Activated naive CD8-positive, alpha-beta T cell treated with anti-CD3 and anti-CD28 coated beads for 36 hours (primary cell): ENCODE measurements around the gene AMOTL2. TPM values are rescaled to one million over a fixed set of nuclear protein-coding genes. Genes with fewer than 3 reads are reported as not detected.

Source experiments
- DNase-seq: peaks from one replicate; pipeline ENCODE4 v3.0.0; 2021
- H3K27ac Mint-ChIP-seq: one replicate; pipeline ENCODE4 v1.8.0; 2022; ENCODE audit warnings: mild to moderate bottlenecking, moderate library complexity, mixed read lengths
- H3K27me3 Mint-ChIP-seq: one replicate; pipeline ENCODE4 v1.8.0; 2022; ENCODE audit warnings: mild to moderate bottlenecking, mixed read lengths
- H3K36me3 Mint-ChIP-seq: one replicate; pipeline ENCODE4 v1.8.0; 2021; ENCODE audit warnings: mild to moderate bottlenecking, mixed read lengths
- H3K4me1 Mint-ChIP-seq: one replicate; pipeline ENCODE4 v1.8.0; 2021; ENCODE audit warnings: mixed read lengths
- H3K4me3 Mint-ChIP-seq: one replicate; pipeline ENCODE4 v1.8.0; 2022; ENCODE audit warnings: mild to moderate bottlenecking, moderate library complexity, mixed read lengths
- H3K9me3 Mint-ChIP-seq: one replicate; pipeline ENCODE4 v1.8.0; 2022; ENCODE audit warnings: mixed read lengths
- total RNA-seq, 2 experiments: library from RNA; stranded (reverse); gene quantifications; one replicate each; pipeline ENCODE4 v1.2.3, GENCODE V29; 2021

The AMOTL2 gene
- total RNA-seq = not detected

DNA sequence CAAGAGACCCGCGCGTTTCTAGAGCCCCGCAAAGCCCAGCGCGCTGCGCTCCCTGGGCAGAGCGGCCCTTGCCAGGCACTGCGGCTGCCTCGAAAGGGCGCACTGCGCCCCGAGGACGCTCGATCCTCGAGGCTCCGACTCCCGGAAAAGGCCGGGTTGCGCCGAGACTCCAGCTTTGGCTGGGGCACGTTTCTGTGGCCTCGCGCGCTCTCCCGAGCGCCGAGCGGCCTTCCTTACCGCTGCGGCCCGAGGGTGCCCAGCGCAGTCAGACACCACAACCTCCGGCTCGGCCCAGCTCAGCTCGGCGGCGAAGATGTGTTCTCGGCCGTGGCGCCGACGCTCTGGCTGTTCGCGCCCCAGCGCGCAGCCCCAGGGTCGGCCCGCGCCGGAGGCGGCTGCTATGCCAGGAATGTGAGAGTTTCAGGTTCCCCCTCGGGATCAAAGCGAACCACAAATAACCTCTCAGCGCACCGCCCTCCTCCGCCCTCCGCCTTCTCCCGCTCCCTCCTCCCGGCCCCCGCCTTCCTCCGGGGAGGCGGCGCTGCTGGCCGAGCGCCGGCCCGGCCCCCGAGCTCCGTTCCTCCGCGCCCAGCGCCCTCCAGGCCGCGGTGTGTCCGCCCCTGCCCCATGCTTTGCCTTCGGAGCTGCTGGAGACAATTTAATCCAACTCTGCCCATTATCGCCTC, at the start of gene AMOTL2:
Gene AMOTL2 (minus strand): TSS at position 343 of the 686 bp plus-strand sequence. CDS start 3,014 bp downstream, outside the sequence.
- DNase-seq = peak; percentile 20
- no peak within 1 kb of the TSS for H3K27ac Mint-ChIP-seq
- peak within 1 kb of the TSS; percentile 70 for H3K4me3 Mint-ChIP-seq
- no peaks in the 10 kb centered on the region for H3K9me3 Mint-ChIP-seq
- H3K4me1 Mint-ChIP-seq = peaks cover 11% of the 10 kb centered on the region
- peaks cover 67% of the 10 kb centered on the region for H3K27me3 Mint-ChIP-seq
- H3K36me3 Mint-ChIP-seq = no peaks in the 10 kb centered on the region

DNA sequence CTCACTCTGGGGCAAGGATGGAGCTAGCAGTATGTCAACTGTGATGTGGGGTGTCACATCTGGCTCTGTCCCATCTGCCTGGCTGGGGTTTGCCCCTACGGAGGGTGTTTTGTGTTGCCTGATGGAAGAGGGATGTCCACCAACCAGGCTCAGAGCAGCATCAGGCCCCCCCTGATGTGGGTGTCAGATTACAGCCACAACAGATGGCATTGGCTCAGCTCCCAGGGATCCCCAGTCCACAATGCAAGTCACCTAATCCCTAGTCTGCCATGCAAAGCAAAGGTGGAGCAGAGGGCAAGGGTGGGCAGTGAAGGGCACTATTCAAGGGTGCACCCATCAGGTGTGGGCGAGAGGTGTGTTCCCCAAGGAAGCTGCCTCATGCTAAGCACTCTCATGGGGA, 48.9 kb upstream of the AMOTL2 start:
- H3K4me1 Mint-ChIP-seq = no peaks in the 10 kb centered on the region
- H3K27ac Mint-ChIP-seq = no peak overlapping the region

DNA sequence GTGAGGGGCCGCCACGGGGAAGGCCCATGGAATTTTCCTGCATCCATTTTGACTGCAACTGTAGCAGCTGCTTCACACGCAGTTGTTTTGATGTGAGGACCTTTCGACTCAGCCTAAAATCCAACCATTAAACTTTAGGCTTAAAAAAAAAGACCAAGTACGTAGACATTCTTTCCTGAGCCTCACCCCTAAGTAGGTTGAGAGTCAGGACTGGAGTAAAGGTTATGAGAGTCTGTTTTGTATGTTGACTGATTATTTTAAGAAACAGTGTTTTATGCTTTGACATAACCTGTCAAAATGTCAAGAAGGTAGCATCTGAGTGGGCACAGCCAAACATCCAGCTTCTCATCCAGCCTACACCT, 45.7 kb upstream of the AMOTL2 start:
- Mint-ChIP-seq H3K9me3 (no peaks in the 10 kb centered on the region), H3K27me3 (peaks cover under 1% of the 10 kb centered on the region), H3K4me1 (no peaks in the 10 kb centered on the region), H3K4me3 (no peak overlapping the region), H3K36me3 (no peaks in the 10 kb centered on the region), H3K27ac (no peak overlapping the region)
- no peak for DNase-seq

More for the DNA sequence above, 48.9 kb upstream of the AMOTL2 start:
- Mint-ChIP-seq H3K4me3 (no peak overlapping the region), H3K9me3 (no peaks in the 10 kb centered on the region), H3K36me3 (no peaks in the 10 kb centered on the region), H3K27me3 (no peaks in the 10 kb centered on the region)
- DNase-seq = no peak

DNA sequence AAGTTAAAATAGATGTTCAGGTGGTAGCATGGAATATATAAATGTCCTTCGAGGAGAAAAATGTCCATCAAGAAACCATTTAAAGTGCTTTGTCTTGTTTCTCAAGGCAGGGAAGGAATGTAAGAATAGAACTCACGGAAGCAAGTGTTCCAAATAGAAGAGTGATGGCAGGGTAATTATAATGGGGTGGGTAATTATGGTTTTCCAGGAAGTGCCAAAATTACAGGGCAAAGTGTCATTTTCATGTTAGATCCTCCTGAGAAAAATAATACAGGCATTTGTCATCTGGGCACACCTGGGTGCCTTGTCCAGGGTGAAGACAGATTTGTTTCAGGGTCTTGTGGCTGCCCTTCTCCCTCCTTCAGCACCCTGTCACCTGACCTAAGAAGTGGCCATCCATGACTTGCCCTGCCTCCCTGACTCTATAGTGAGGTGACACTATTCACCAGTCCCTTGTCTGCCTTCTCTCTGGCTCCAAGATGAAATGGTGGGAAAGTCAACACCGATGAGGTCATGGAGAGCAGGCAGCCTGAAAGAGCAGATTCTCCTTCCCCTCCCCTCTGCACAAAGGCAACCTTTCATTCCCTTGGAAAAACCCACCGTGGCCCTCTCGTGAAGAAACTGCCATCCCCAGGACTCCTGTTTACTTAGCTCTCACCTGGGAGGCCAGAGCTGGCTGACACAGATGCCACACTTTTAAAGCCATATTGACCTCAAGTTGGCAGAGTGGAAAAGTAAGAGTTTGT, 45.1 kb upstream of the AMOTL2 start:
- H3K27ac Mint-ChIP-seq = no peak overlapping the region
- no peak overlapping the region for H3K4me3 Mint-ChIP-seq
- DNase-seq = no peak
- H3K27me3 Mint-ChIP-seq = peaks cover 6% of the 10 kb centered on the region
- H3K9me3 Mint-ChIP-seq = no peaks in the 10 kb centered on the region
- H3K36me3 Mint-ChIP-seq = no peaks in the 10 kb centered on the region
- no peaks in the 10 kb centered on the region for H3K4me1 Mint-ChIP-seq

DNA sequence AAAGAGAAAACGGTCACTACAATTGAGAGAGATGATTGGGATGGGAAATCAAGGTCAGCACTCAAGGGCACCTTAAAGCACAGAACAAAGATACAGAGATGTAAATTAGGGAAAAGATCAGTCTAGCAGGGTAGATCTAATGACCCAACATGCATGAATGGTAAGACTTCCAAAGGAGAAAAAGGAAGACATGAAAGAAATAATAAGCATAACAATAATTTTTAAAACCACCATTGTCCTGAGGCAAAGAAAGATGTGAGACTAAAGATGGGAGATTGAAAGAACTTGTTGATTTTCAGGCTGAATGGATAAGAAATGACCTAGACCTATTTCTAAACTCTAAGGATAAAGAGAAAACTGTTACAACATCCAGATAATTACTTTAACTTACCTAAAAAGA, 34.8 kb upstream of the AMOTL2 start:
- Mint-ChIP-seq H3K9me3 (no peaks in the 10 kb centered on the region), H3K27me3 (peaks cover 64% of the 10 kb centered on the region), H3K4me3 (no peak overlapping the region), H3K36me3 (no peaks in the 10 kb centered on the region), H3K4me1 (no peaks in the 10 kb centered on the region), H3K27ac (no peak overlapping the region)
- DNase-seq = no peak

DNA sequence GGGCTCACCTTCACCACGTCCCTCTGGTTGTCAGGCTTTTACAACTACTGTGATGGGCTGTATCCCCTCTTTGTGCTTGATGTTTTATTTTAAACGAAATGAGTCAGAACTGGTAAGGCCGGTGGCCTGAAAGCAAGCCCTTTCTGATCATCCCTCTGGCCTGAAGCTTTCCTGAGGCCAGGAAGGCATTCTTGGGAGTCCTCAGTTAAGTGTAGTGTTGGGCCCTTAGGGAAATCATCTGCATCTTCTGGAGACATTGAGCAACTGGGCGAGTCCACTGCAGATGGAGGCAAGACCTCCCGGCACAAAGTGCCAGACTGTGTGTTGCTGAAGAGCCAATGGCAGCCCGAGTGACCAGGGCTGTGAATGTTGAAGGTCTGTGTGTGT, 33.0 kb upstream of the AMOTL2 start:
- no peaks in the 10 kb centered on the region for H3K4me1 Mint-ChIP-seq
- DNase-seq = no peak
- H3K9me3 Mint-ChIP-seq = peaks cover 8% of the 10 kb centered on the region
- no peak overlapping the region for H3K27ac Mint-ChIP-seq
- no peak overlapping the region for H3K4me3 Mint-ChIP-seq
- H3K27me3 Mint-ChIP-seq = peaks cover 75% of the 10 kb centered on the region
- H3K36me3 Mint-ChIP-seq = no peaks in the 10 kb centered on the region

DNA sequence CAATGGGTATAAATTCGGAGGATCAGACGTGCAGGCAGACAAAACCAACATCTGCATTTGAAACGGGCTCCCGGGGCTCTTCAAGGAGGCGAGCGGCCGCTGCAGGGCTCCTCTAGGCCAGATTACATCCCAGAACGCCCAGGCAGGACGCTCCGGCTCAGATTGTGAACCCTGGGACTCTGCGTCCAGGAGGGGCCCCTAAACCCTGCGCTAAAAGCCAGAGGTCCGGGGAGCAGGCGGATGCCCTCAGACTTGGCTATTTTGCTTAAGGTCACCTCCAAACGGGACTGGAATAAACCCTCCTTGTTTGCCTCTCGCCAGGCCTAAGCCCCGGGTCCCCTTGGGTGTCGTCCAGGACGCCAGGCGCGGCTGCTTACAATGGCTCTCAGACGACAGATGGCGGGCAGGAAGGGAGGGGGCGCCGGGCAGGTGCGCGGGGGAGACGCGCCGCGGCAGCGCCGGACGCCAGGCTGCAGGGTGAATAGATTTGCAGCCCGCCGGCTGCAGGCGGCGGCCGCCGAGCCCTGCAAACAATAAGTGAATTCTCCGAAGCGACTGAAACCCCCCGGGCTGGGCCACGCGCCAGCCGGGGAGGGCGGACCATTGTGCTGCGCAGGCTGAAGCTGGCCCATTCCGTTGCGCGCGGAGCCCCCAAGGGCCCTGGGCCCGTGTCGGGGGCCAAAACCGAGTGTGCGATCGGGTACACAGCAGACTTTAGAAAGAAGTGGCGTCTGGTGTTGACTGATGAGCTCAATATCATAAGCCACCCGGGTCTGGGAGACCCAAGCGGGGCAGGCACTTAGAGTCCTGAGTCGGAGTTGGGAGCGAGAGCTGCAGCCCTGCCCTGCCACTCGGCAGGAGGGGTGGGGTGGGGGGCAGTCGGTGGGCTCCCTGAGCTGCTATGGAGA, 32.3 kb upstream of the AMOTL2 start:
- peaks cover 11% of the 10 kb centered on the region for H3K9me3 Mint-ChIP-seq
- H3K4me1 Mint-ChIP-seq = no peaks in the 10 kb centered on the region
- H3K27ac Mint-ChIP-seq = no peak overlapping the region
- DNase-seq = peak; percentile 4
- H3K4me3 Mint-ChIP-seq = no peak overlapping the region
- H3K36me3 Mint-ChIP-seq = no peaks in the 10 kb centered on the region
- peaks cover 71% of the 10 kb centered on the region for H3K27me3 Mint-ChIP-seq

DNA sequence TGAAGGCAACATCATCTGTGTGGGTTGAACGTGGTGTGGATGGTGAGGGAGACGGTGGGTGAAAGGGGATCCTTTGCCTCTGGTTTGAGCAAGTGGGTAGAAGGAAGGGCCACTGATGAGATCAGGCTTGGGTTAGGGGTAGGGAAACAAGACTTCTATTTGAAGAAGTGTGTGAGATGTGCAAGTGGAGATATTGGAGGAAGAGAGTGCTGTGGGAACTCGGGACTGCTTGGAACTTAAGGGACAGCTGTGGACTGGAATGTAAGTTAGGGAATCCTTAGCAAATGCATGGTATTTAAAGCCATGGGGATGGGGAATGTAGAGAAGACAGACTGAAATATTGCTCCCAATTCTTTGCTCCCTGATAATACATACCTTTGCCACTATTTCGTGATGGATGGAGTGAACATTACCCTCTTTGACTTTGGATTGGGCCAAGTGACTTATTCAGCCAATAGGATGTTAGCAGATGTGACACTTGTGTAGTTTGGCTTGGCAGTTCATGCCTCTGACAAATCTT, 30.2 kb upstream of the AMOTL2 start:
- no peak overlapping the region for H3K4me3 Mint-ChIP-seq
- H3K27me3 Mint-ChIP-seq = peaks cover 70% of the 10 kb centered on the region
- peaks cover 11% of the 10 kb centered on the region for H3K9me3 Mint-ChIP-seq
- no peaks in the 10 kb centered on the region for H3K36me3 Mint-ChIP-seq
- DNase-seq = no peak
- no peak overlapping the region for H3K27ac Mint-ChIP-seq
- no peaks in the 10 kb centered on the region for H3K4me1 Mint-ChIP-seq

DNA sequence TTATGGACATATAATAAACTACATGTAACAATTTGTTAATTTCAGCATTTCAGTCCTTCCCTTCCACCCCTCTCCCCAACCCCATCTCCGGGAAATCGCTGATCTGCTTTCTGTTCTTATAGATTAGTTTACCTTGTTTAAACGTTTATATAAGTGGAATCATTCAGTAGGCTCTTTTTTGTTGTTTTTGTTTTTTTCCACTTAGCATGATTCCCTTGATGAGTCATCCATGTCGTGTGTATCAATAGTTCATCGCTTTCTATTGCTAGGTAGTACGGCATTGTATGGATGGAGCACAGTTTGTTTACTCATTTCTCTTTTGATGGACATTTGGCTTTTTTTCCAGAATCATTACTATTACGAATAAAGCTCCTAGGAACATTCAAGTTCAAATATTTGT, 23.5 kb upstream of the AMOTL2 start:
- Mint-ChIP-seq H3K36me3 (no peaks in the 10 kb centered on the region), H3K9me3 (peaks cover 8% of the 10 kb centered on the region), H3K4me1 (no peaks in the 10 kb centered on the region), H3K27ac (no peak overlapping the region), H3K4me3 (no peak overlapping the region), H3K27me3 (peaks cover 43% of the 10 kb centered on the region)
- no peak for DNase-seq

DNA sequence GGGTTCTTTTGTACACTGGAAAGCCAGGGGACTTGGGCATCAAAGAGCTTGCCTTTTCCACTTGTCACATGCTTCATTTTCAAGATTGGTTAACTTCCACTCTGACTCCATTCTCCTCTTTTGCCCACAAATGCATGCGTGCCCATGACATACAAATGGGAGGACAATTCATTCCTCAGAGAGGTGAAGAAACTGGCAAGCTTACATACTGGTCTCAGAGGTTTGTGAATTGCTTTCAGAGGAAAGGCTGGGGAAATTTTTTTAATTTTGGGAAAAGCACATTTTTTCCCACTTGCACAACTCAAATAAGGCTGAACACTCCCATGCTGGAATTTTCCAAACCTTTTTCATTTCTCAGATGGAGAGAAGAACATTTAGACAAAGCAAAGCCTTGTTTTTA, 20.9 kb upstream of the AMOTL2 start:
- no peak overlapping the region for H3K27ac Mint-ChIP-seq
- no peak for DNase-seq
- no peak overlapping the region for H3K4me3 Mint-ChIP-seq
- H3K4me1 Mint-ChIP-seq = no peaks in the 10 kb centered on the region
- H3K36me3 Mint-ChIP-seq = no peaks in the 10 kb centered on the region
- peaks cover 45% of the 10 kb centered on the region for H3K27me3 Mint-ChIP-seq
- H3K9me3 Mint-ChIP-seq = no peaks in the 10 kb centered on the region

DNA sequence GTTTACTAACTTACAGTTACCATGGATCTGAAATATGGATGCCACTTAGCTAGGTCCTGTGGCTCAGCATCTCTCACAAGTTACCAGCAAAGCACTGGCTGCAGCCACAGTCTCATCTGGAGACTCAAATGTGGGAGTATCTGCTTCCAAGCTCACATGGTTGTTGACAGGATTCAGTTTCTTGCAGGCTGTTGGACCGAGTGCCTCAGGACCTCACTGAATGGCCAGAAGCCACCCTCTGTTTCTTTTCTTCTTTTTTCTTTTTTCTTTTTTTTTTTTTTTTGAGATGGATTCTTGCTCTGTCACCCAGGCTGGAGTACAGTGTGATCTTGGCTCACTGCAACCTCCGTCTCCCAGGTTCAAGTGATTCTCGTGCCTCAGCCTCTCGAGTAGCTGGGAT, 20.1 kb upstream of the AMOTL2 start:
- Mint-ChIP-seq H3K36me3 (no peaks in the 10 kb centered on the region), H3K27me3 (peaks cover 42% of the 10 kb centered on the region), H3K4me1 (no peaks in the 10 kb centered on the region), H3K9me3 (no peaks in the 10 kb centered on the region), H3K4me3 (no peak overlapping the region), H3K27ac (no peak overlapping the region)
- no peak for DNase-seq

DNA sequence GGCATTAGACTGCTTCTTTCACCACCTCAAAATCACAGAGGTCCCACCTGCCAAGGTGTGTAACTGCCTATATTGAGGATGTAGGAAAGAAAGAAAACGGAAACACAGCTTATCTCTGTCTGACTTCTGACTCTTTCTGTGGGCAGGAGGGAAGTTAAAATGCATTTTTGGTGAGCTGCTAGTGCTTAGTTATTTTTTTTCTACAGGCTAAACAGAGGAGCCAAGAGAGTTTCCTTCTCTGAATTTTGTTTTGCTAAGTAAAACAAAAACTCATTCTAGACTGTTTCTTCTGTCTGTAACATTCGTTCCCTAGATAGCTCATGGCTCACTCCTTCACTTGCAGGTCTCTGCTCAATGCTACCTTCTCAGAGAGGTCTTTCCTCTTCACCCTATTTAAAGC, 18.8 kb upstream of the AMOTL2 start:
- no peak overlapping the region for H3K4me3 Mint-ChIP-seq
- no peaks in the 10 kb centered on the region for H3K36me3 Mint-ChIP-seq
- no peaks in the 10 kb centered on the region for H3K9me3 Mint-ChIP-seq
- peaks cover 35% of the 10 kb centered on the region for H3K27me3 Mint-ChIP-seq
- no peak overlapping the region for H3K27ac Mint-ChIP-seq
- H3K4me1 Mint-ChIP-seq = no peaks in the 10 kb centered on the region
- DNase-seq = no peak

DNA sequence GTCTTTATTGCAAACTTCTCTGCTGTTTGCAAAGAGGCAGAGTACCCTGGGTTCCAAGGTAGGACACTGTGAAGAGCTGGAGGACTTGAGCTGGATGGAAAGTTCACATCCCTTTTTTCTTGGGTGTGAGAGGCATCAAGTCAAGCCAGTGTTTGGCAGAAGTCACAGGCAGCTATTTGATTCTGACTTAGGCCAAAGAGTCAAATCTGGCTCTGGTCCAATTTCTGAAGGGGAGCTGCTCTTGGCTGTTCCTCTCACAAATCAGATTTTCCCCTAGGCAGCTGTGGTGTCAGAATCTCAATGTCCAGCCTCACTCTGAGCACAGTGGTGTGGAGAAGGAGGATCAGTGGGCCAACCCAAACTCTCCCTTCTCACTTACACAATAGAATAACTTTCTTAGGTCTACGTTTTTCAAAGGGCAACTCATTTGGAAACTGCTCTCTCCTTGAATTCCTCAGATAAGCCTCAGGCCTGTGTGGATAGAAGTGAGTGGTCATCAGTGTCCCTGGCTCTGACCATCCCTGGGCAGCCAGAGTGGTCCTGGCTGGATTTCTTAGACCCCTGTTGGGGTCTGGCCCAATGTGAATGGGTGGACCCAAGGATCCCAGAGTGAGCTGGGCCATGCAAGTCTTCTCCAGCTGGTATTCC, 18.2 kb upstream of the AMOTL2 start:
- no peaks in the 10 kb centered on the region for H3K4me1 Mint-ChIP-seq
- DNase-seq = no peak
- no peaks in the 10 kb centered on the region for H3K9me3 Mint-ChIP-seq
- H3K27me3 Mint-ChIP-seq = peaks cover 35% of the 10 kb centered on the region
- H3K27ac Mint-ChIP-seq = no peak overlapping the region
- H3K4me3 Mint-ChIP-seq = no peak overlapping the region
- H3K36me3 Mint-ChIP-seq = no peaks in the 10 kb centered on the region

DNA sequence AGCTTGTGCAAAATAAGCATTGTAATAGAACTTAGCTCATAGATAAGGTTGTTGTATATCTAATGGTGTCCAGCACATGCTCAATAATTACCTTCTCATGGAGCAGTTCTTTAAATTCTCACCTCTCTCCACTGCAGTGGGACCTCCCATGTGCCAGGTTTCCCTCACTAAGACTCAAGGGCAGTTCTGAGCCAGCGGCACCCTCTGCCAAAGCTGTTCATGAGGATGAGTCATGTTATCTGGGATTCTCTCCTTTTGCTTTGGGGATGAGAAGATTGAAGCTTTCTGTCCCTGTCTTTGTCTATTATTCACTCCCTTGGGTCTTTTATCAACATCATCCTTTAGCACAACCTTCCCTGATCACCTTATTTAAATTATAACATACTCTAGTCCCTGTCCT, 15.6 kb upstream of the AMOTL2 start:
- Mint-ChIP-seq H3K27me3 (peaks cover 23% of the 10 kb centered on the region), H3K4me3 (no peak overlapping the region), H3K4me1 (no peaks in the 10 kb centered on the region), H3K9me3 (no peaks in the 10 kb centered on the region), H3K27ac (no peak overlapping the region), H3K36me3 (no peaks in the 10 kb centered on the region)
- DNase-seq = no peak
